Stimulated activated memory B cell treated with anti-CD40 and anti-IgM and Interleukin-4, amounts not matched to agents 10 μg/mL and 1 μg/mL and 100 μg/mL, for 72 hours (primary cell): ENCODE data around the gene TNKS1BP1.

ENCODE experiments used
- ATAC-seq: fragments of 150-1000 bp; cut with Tn5 transposase; 2 replicates; pipeline ENCODE4 v1.10.0; 2021
- H3K27ac Mint-ChIP-seq: one replicate; pipeline ENCODE4 v1.8.0; 2022; ENCODE audit warnings: mild to moderate bottlenecking, mixed read lengths
- H3K27me3 Mint-ChIP-seq: one replicate; pipeline ENCODE4 v1.8.0; 2022; ENCODE audit warnings: mixed read lengths
- H3K36me3 Mint-ChIP-seq: one replicate; pipeline ENCODE4 v1.8.0; 2022; ENCODE audit warnings: mixed read lengths
- H3K4me1 Mint-ChIP-seq: one replicate; pipeline ENCODE4 v1.8.0; 2022; ENCODE audit warnings: mixed read lengths
- H3K4me3 Mint-ChIP-seq: one replicate; pipeline ENCODE4 v1.8.0; 2022; ENCODE audit warnings: mild to moderate bottlenecking, moderate library complexity, mixed read lengths
- H3K9me3 Mint-ChIP-seq: one replicate; pipeline ENCODE4 v1.8.0; 2022; ENCODE audit warnings: mixed read lengths

TNKS1BP1 gene

DNA sequence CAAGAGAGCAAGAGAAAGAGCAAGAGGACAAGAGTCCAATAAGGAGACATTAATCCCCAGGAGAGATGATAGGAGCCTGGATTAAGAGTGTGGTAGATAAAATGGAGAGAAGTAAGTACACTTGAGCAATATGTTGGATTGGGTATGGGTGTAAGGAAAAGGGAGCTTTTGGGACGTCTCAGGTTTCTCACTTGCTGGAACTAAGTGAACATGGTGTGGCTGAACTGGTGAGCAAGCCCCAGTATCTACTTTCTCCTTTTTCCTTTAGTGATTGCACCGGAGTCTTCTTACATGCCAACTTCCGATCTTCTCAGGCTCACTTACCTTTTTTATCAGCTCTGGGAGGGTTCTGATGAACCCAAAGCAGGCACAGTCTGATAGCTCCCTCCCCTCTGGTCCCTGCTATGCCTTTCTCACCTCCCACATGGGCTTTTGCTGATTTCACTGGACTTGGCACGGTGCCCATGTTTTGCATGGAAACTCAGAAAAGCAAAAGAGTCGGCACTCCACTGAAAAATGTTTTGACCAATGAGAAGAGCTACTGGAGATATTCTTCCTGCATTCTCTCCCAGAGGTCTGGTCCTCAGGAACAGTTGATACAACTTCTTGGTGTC, 73.2 kb downstream of the TNKS1BP1 start:
- Mint-ChIP-seq H3K9me3 (peaks cover 4% of the 10 kb centered on the region), H3K27me3 (peaks cover 52% of the 10 kb centered on the region), H3K4me1 (no peaks in the 10 kb centered on the region), H3K36me3 (no peaks in the 10 kb centered on the region), H3K27ac (no peak overlapping the region), H3K4me3 (no peak overlapping the region)
- no peak for ATAC-seq

DNA sequence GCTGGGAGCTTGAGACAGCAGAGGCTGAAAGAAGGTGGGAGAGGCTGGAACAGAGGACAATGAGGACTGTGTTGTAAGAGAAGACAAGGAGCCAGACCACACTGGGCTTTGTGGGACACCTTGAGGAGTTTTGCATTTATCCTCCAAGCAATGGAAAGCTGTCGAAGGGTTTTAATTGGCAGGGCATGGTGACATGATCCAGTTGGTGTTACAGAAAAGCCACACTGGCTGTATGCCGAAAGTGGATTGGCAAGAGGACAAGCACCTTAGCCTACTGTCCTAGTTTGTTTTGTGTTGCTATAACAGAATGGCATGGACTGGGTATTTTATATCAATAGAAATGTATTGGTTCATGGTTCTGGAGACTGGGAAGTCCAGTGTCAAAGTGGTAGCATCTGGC, 73.7 kb downstream of the TNKS1BP1 start:
- ATAC-seq = no peak
- H3K36me3 Mint-ChIP-seq = no peaks in the 10 kb centered on the region
- peaks cover 4% of the 10 kb centered on the region for H3K9me3 Mint-ChIP-seq
- H3K27ac Mint-ChIP-seq = no peak overlapping the region
- no peaks in the 10 kb centered on the region for H3K4me1 Mint-ChIP-seq
- no peak overlapping the region for H3K4me3 Mint-ChIP-seq
- H3K27me3 Mint-ChIP-seq = peaks cover 52% of the 10 kb centered on the region
